GM10266 (cell line): Measurements from ENCODE around the gene SEMA6B.

ENCODE experiments used
- DNase-seq: peaks from one replicate; pipeline ENCODE4 v3.0.0; 2012; ENCODE audit errors: extremely low spot score
- CTCF ChIP-seq: IDR thresholded peaks from 2 replicates; pipeline ENCODE4 v1.5.1; 2012; ENCODE audit warnings: mild to moderate bottlenecking, low read depth; ENCODE audit not compliant: control insufficient read depth, insufficient read depth; ENCODE audit errors: missing control alignments

Gene SEMA6B

DNA sequence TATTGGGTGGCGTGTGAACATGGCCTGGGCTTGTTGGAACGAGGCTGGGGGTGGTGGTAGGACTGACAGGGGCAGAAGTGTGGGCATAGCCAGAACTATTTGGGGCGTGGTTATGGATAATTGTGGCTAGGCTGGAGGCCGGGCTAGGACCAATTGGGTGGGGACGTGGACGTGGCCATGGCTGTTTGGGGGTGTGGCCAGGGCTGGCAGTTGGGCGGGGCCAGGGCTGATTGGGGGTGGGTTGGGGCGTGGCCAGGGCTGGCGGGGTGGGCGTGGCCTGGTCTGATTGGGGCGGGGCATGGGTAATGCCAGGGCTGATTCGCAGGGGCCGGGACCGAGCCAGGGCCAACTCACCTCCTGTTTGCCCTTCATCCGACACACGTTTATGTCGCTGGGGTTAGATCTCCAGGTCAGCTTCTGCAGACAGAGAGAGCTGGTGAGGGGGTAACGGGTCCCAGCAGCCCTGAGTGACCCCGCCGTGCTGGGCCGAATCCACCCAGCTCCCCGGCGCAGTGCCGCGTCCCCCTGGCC, 2.8 kb downstream of the SEMA6B start:
- no peak for TF ChIP-seq CTCF
- no peak for DNase-seq

GRCh38 chr19:4555657-4556561, 3.6 kb downstream of the SEMA6B start:
- DNase-seq = no peak
- no peak for TF ChIP-seq CTCF

DNA sequence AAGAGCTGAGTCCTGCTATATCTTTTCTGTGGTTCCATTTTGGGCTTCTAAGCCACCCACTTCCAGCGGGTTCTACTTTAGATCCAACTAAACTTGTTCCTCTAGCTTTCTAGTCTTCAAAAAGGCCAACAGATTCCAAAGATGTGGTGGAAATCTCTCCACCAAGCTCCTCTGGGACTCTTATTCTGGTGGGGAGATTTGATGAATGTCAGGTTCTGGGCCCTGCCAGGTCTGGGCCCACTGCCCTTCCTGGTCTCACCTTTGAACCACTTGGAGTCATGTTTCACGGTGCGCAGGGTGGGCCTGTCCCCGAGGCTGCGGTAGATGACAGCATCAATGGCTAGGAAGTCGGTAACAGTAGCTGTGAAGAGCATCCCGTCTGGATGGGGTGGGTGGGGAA, 4.8 kb downstream of the SEMA6B start:
- DNase-seq = no peak
- no peak for TF ChIP-seq CTCF

DNA sequence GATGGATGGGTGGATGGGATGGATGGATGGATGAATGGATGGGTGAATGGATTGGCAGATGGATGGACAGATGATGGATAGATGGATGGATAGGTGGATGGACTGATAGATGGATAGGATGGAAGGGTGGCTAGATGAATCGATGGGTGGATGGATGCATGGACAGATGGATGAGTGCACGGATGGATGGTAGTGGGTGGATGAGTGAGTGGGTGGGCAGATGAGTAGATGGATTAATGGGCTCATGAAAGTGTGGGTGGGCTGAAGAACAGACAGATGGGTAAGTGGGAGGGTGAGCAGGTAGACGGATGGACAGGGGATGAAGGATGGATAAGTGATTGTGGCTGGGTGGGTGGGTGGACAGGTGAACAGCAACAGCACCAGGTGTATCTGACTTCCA, 5.7 kb downstream of the SEMA6B start:
- TF ChIP-seq CTCF = no peak
- DNase-seq = no peak

- no peak for DNase-seq
- TF ChIP-seq CTCF = no peak
Measured at GRCh38 chr19:4553092-4553695, 6.3 kb downstream of the SEMA6B start.

DNA sequence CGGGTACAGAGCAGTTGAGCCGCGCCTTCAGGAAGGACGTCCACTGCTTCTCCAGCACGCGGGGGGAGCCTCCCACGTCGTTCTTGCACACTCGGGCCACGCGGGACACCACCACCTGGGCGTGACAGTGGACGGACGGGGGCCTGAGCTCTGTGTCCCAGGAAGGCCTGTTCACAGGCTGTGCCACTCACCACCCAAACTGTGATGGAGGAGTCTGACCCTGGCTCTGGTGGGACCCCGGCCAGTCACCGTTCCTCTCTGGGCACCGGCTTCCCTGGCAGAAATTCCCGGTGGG, 7.0 kb downstream of the SEMA6B start:
- no peak for TF ChIP-seq CTCF
- DNase-seq = no peak

GRCh38 chr19:4550479-4551050, 8.9 kb downstream of the SEMA6B start:
- no peak for DNase-seq
- no peak for TF ChIP-seq CTCF
